Tibial nerve (tissue), 4 donors: ENCODE measurements around the gene ATXN7L1. TPM values are rescaled to one million over a fixed set of nuclear protein-coding genes. Genes with fewer than 3 reads are reported as not detected.

ENCODE experiments used
- DNase-seq, 2 donors: peaks; one replicate each; pipeline ENCODE4 v3.0.0-alpha.2; 2019; ENCODE audit warnings: low spot score in 2 of 2
- H3K27ac ChIP-seq, 4 donors: fragments of 200-600 bp; sonication (generic) in 3 of 4; one replicate each; pipeline ENCODE4 v1.5.1; 2017 to 2019; ENCODE audit warnings: mild to moderate bottlenecking in 1 of 4
- H3K27me3 ChIP-seq, 2 donors: fragments of 200-600 bp; sonication (generic) in 1 of 2; one replicate each; pipeline versions ENCODE4 v1.5.1 to v1.6.0; 2017 to 2019
- H3K36me3 ChIP-seq, 3 donors: fragments of 200-600 bp; sonication (generic); one replicate each; pipeline ENCODE4 v1.5.1; 2018 to 2019
- H3K4me1 ChIP-seq, 4 donors: fragments of 200-600 bp; sonication (generic) in 3 of 4; one replicate each; pipeline ENCODE4 v1.5.1; 2017 to 2019
- H3K4me3 ChIP-seq, 4 donors: fragments of 200-600 bp; sonication (generic) in 3 of 4; one replicate each; pipeline ENCODE4 v1.5.1; 2017 to 2019; ENCODE audit warnings: mild to moderate bottlenecking in 1 of 4, moderate library complexity in 1 of 4
- H3K9me3 ChIP-seq, 4 donors: fragments of 200-600 bp; sonication (generic) in 3 of 4; one replicate each; pipeline ENCODE4 v1.5.1; 2017 to 2019
- EP300 ChIP-seq, 2 donors: sonication (generic); formaldehyde crosslinking; IDR thresholded peaks; one replicate each; pipeline ENCODE4 v1.6.1; 2017; ENCODE audit warnings: antibody characterized with exemption in 2 of 2, mild to moderate bottlenecking in 1 of 2
- POLR2A ChIP-seq, 2 donors: fragments of 450-650 bp; IDR thresholded peaks; one replicate each; pipeline ENCODE4 v1.6.1; 2017; ENCODE audit warnings: antibody characterized with exemption in 2 of 2, mild to moderate bottlenecking in 2 of 2, moderate library complexity in 2 of 2
- WGBS, 2 donors: methylation state at CpG; one replicate each; pipeline ENCODE4 v1.1.5; 2018; 5-methylcytosine and 5-hydroxymethylcytosine counted together
- total RNA-seq, 4 donors: library from RNA; depleted of rRNA; stranded (reverse); fragments of >200 nt; gene quantifications; one replicate each; pipeline ENCODE4 v1.1.0, GENCODE V29; 2016
- TF ChIP-seq, protein P1 (sequence below), 5 experiments: fragments of 200-600 bp in 3 of 5; fragments of 450-650 bp in 2 of 5; sonication (generic) in 3 of 5; IDR thresholded peaks; one replicate each; pipeline ENCODE4 v1.5.1; 2016 to 2019; ENCODE audit warnings: antibody characterized with exemption in 5 of 5, mild to moderate bottlenecking in 3 of 5, moderate library complexity in 2 of 5

Gene ATXN7L1
- total RNA-seq, 4 donors from 2014 or later: 14.6 to 22.5 (median 19.1) TPM

DNA sequence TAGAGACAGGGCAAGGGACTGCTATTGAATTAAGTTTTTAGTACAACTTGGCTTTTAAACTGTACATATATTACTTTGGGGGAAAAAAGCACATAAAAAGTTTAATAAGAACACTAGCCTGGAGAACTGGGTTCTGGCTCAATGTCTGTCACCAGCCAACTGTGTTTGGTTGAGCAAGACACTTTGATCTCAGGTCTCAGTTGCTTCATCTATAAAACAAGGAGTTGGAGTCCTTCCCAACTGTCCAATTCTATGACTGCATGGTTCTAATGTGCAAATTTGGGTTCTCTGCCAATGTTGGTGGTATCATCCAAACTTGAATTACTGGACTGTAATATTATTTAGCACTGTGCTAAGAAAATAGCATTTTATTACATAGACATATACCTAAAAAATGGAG lies 50.3 kb downstream of the ATXN7L1 start:
- DNase-seq: no peak
- peaks cover 0 to 19% (median 8%) of the 10 kb centered on the region in 4 donors for H3K4me1 ChIP-seq
- no peaks in the 10 kb centered on the region for H3K27me3 ChIP-seq
- no peak overlapping the region for H3K27ac ChIP-seq
- H3K36me3 ChIP-seq: no peaks in the 10 kb centered on the region
- H3K9me3 ChIP-seq: no peaks in the 10 kb centered on the region
- H3K4me3 ChIP-seq: no peak overlapping the region
- TF ChIP-seq POLR2A (IDR thresholded peaks at IDR 0.05) (no peak), EP300 (IDR thresholded peaks at IDR 0.05) (no peak)
- TF ChIP-seq, protein P1, sequence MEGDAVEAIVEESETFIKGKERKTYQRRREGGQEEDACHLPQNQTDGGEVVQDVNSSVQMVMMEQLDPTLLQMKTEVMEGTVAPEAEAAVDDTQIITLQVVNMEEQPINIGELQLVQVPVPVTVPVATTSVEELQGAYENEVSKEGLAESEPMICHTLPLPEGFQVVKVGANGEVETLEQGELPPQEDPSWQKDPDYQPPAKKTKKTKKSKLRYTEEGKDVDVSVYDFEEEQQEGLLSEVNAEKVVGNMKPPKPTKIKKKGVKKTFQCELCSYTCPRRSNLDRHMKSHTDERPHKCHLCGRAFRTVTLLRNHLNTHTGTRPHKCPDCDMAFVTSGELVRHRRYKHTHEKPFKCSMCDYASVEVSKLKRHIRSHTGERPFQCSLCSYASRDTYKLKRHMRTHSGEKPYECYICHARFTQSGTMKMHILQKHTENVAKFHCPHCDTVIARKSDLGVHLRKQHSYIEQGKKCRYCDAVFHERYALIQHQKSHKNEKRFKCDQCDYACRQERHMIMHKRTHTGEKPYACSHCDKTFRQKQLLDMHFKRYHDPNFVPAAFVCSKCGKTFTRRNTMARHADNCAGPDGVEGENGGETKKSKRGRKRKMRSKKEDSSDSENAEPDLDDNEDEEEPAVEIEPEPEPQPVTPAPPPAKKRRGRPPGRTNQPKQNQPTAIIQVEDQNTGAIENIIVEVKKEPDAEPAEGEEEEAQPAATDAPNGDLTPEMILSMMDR (IDR thresholded peaks at IDR 0.05): no peak

DNA sequence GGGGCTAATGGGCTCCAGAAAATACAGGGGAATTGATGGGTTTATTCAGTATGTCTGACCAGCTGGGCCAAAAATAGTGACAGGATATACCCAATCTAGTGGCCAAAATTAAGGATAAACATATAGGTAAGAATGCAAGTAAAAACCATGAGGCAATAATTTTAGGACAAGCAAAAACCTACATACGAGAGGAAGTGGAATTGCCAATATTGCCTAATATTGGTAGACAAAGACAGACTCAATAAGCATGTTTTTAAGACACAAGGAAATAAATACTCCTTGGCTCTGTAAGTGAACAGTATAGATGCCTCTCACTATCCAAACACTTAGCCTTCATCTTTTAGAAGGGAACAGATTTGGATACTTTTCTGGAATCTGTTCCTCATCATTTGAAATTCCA lies 51.0 kb downstream of the ATXN7L1 start:
- H3K27ac ChIP-seq: no peak overlapping the region
- TF ChIP-seq POLR2A (IDR thresholded peaks at IDR 0.05): no peak
- TF ChIP-seq, protein P1 (IDR thresholded peaks at IDR 0.05): no peak
- TF ChIP-seq EP300 (IDR thresholded peaks at IDR 0.05): no peak
- peaks cover 0 to under 1% (median 0%) of the 10 kb centered on the region in 3 donors for H3K36me3 ChIP-seq
- H3K4me1 ChIP-seq: peaks cover 0 to 11% (median 6%) of the 10 kb centered on the region in 4 donors
- no peak for DNase-seq
- H3K27me3 ChIP-seq: no peaks in the 10 kb centered on the region
- no peaks in the 10 kb centered on the region for H3K9me3 ChIP-seq
- 91 to 93% methylated on average over 1 of the region's 1 CpG for WGBS, 2 donors
- H3K4me3 ChIP-seq: no peak overlapping the region

DNA sequence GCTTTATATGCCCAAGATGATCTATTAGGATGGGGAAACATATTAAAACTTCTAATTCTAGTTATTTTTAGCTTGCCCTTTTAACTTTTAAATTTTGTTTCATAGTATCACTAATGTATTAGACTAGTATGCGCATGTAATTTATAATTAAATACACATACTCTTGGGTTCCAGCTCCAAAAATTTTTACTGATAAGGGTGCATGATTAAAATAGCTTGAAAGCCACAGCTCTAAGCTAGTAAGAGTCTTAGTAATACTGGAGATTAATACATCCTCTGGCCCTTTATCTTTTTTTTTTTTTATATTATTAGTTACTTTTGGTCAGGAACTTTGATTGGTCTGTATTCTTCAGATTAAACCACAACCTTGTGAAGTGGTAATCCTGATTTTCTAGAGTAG lies 53.6 kb downstream of the ATXN7L1 start:
- no peak for TF ChIP-seq POLR2A (IDR thresholded peaks at IDR 0.05)
- TF ChIP-seq, protein P1 (IDR thresholded peaks at IDR 0.05): no peak
- TF ChIP-seq EP300 (IDR thresholded peaks at IDR 0.05): no peak
- DNase-seq: no peak
- WGBS, 2 donors: 93 to 94% methylated on average over 1 of the region's 1 CpG
- H3K36me3 ChIP-seq: peaks cover 0 to 5% (median 0%) of the 10 kb centered on the region in 3 donors
- H3K4me1 ChIP-seq: peaks cover 0 to 3% (median 0%) of the 10 kb centered on the region in 4 donors
- H3K27ac ChIP-seq: no peak overlapping the region
- no peaks in the 10 kb centered on the region for H3K9me3 ChIP-seq
- H3K27me3 ChIP-seq: no peaks in the 10 kb centered on the region
- no peak overlapping the region for H3K4me3 ChIP-seq

DNA sequence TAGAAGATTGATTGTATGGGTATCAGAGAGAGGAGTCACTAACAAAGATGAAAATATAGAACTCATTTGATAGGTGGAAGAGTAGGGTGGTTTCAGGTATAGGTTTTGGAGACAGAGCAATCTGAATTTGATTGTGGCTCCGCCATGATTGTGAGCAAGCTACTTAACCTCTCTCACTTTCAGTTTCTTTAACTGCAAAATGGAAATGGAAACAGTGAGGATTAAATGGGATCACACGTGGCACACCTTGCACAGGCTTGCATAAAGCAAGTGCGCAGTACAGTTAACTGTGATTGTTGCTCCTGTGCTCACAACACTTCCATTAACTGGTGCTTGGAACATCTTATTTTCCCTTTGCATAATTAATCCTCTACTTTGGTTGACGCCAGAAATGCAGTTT lies 54.9 kb downstream of the ATXN7L1 start:
- peaks cover 0 to 9% (median 0%) of the 10 kb centered on the region in 4 donors for H3K4me1 ChIP-seq
- WGBS, 2 donors: 98 to 99% methylated on average over 4 of the region's 4 CpGs

DNA sequence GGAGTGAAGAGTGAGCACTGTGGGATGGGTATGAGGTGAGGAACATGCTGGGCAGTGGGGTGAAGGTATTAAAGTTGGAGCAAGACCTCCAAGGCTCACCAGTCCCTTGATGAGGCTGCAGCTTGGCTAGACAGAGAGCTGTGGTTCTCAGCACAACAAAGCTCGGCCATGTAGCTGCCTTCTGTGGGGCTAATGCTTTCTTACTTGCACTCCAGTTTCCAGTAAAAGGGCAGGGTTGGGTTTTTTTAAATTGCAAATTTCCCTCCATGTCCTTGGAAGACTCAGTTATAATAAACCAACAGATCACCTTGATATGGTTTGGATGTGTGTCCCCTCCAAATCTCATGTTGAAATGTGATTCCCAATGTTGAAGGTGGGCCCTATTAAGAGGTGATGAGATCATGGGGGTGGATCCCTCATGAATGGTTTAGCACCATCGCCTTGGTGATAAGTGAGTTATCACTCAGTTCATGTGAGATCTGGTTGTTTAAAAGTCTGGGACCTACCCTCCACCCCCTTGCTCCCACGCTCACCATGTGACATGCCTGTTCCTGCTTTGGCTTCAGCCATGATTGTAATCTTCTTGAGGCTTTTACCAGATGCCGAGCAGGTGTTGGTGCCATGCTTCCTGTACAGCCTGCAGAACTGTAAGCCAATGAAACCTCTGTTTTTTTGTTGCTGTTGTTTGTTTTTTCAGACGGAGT lies 55.9 kb downstream of the ATXN7L1 start:
- H3K9me3 ChIP-seq: no peaks in the 10 kb centered on the region
- WGBS, 2 donors: 94 to 96% methylated on average over 5 of the region's 5 CpGs
- TF ChIP-seq POLR2A (IDR thresholded peaks at IDR 0.05): no peak
- no peak for TF ChIP-seq EP300 (IDR thresholded peaks at IDR 0.05)
- TF ChIP-seq, protein P1 (IDR thresholded peaks at IDR 0.05): no peak
- H3K36me3 ChIP-seq: peaks cover 0 to 5% (median 0%) of the 10 kb centered on the region in 3 donors
- H3K4me1 ChIP-seq: peaks cover 0 to 12% (median 0%) of the 10 kb centered on the region in 4 donors
- H3K4me3 ChIP-seq: no peak overlapping the region
- no peak overlapping the region for H3K27ac ChIP-seq
- H3K27me3 ChIP-seq: no peaks in the 10 kb centered on the region
- no peak for DNase-seq

More for the DNA sequence above, 54.9 kb downstream of the ATXN7L1 start:
- no peak for DNase-seq
- no peak overlapping the region for H3K4me3 ChIP-seq
- no peak for TF ChIP-seq EP300 (IDR thresholded peaks at IDR 0.05)
- TF ChIP-seq, protein P1 (IDR thresholded peaks at IDR 0.05): no peak
- no peak for TF ChIP-seq POLR2A (IDR thresholded peaks at IDR 0.05)
- H3K27me3 ChIP-seq: no peaks in the 10 kb centered on the region
- H3K27ac ChIP-seq: no peak overlapping the region
- H3K9me3 ChIP-seq: no peaks in the 10 kb centered on the region
- H3K36me3 ChIP-seq: peaks cover 0 to 5% (median 0%) of the 10 kb centered on the region in 3 donors
